Hematopoietic multipotent progenitor cell treated with erythropoietin and hydrocortisone succinate and interleukin-3 and kit ligand, for 17 days (in vitro differentiated cells): ENCODE results near the gene CCDC138.

ENCODE experiments used
- DNase-seq: peaks from one replicate; pipeline ENCODE4 v3.0.0-alpha.2; 2015; ENCODE audit warnings: low spot score

CCDC138 gene

GRCh38 chr2:108825736-108826135 lies 39.2 kb downstream of the CCDC138 start:
- DNase-seq = no peak

GRCh38 chr2:108829578-108830310 lies 43.2 kb downstream of the CCDC138 start:
- no peak for DNase-seq

GRCh38 chr2:108833219-108833618 lies 46.6 kb downstream of the CCDC138 start:
- no peak for DNase-seq

GRCh38 chr2:108834620-108835019 lies 48.0 kb downstream of the CCDC138 start:
- no peak for DNase-seq

- no peak for DNase-seq
These were observed 48.5 kb downstream of the CCDC138 start for GRCh38 chr2:108835040-108835439.

GRCh38 chr2:108837198-108837597 lies 50.6 kb downstream of the CCDC138 start:
- no peak for DNase-seq

GRCh38 chr2:108841506-108841905 lies 54.9 kb downstream of the CCDC138 start:
- no peak for DNase-seq

- no peak for DNase-seq
These were observed 59.4 kb downstream of the CCDC138 start for GRCh38 chr2:108845923-108846322.

- DNase-seq = no peak
These were observed 60.4 kb downstream of the CCDC138 start for GRCh38 chr2:108847000-108847399.

GRCh38 chr2:108852375-108852774 lies 65.8 kb downstream of the CCDC138 start:
- no peak for DNase-seq

- DNase-seq = no peak
These were observed 66.8 kb downstream of the CCDC138 start for GRCh38 chr2:108853421-108853820.

GRCh38 chr2:108854484-108854883 lies 67.9 kb downstream of the CCDC138 start:
- no peak for DNase-seq

- DNase-seq = no peak
These were observed 68.6 kb downstream of the CCDC138 start for GRCh38 chr2:108855194-108855593.

GRCh38 chr2:108858894-108859293 lies 72.3 kb downstream of the CCDC138 start:
- no peak for DNase-seq

GRCh38 chr2:108866041-108866440 lies 79.5 kb downstream of the CCDC138 start:
- no peak for DNase-seq

- no peak for DNase-seq
These were observed 82.3 kb downstream of the CCDC138 start for GRCh38 chr2:108868911-108869310.

- DNase-seq = no peak
These were observed 83.0 kb downstream of the CCDC138 start for GRCh38 chr2:108869542-108869941.

- no peak for DNase-seq
These were observed 83.6 kb downstream of the CCDC138 start for GRCh38 chr2:108870069-108870644.

GRCh38 chr2:108877506-108877905 lies 90.9 kb downstream of the CCDC138 start:
- DNase-seq = no peak

GRCh38 chr2:108878276-108878675 lies 91.7 kb downstream of the CCDC138 start:
- DNase-seq = no peak

GRCh38 chr2:108884619-108885018 lies 98.0 kb downstream of the CCDC138 start:
- DNase-seq = no peak

GRCh38 chr2:108889907-108890306 lies 103.3 kb downstream of the CCDC138 start:
- DNase-seq = no peak

- no peak for DNase-seq
These were observed 106.7 kb downstream of the CCDC138 start for GRCh38 chr2:108893277-108893676.

GRCh38 chr2:108894766-108895165 lies 108.2 kb downstream of the CCDC138 start:
- no peak for DNase-seq
